MG63 (cell line): ENCODE measurements around the gene RARS1. TPM values are rescaled to one million over a fixed set of nuclear protein-coding genes. Genes with fewer than 3 reads are reported as not detected.
"Not testable (repeated sequence)": the region's sequence is repeated elsewhere in the genome, so short reads cannot be mapped to it uniquely, and the experiment has no call there.

Experiments used
- DNase-seq: peaks from one replicate; pipeline ENCODE4 v3.0.0-alpha.2; 2020
- H3K27me3 ChIP-seq: fragments of 250-450 bp; sonication (Bioruptor Pico); 2 replicates; pipeline ENCODE4 v1.5.1; 2020; ENCODE audit warnings: mild to moderate bottlenecking, moderate library complexity
- H3K36me3 ChIP-seq: fragments of 250-450 bp; sonication (Bioruptor Pico); 2 replicates; pipeline ENCODE4 v1.5.1; 2020; ENCODE audit warnings: mild to moderate bottlenecking, moderate library complexity
- H3K4me3 ChIP-seq: fragments of 250-450 bp; sonication (Bioruptor Pico); 2 replicates; pipeline ENCODE4 v1.5.1; 2020; ENCODE audit warnings: mild to moderate bottlenecking, moderate library complexity
- H3K9me3 ChIP-seq: fragments of 250-450 bp; sonication (Bioruptor Pico); 2 replicates; pipeline ENCODE4 v1.5.1; 2020; ENCODE audit warnings: mild to moderate bottlenecking, moderate library complexity
- total RNA-seq: library from RNA; depleted of rRNA; stranded (reverse); fragments of >200 nt; shearing (Covaris generic); gene quantifications from 2 replicates; pipeline ENCODE4 v1.2.3, GENCODE V29; 2014; ENCODE audit warnings: low replicate concordance; rRNA removed

Gene RARS1
- total RNA-seq, 1 experiment from 2014 or later: 351 TPM

GRCh38 chr5:168530621-168531150, 44.4 kb downstream of the RARS1 start:
- Histone ChIP-seq H3K9me3 (no peaks in the 10 kb centered on the region; the same call in 1 of the 2 replicates), H3K27me3 (no peaks in the 10 kb centered on the region), H3K4me3 (no peak overlapping the region), H3K36me3 (no peaks in the 10 kb centered on the region)
- DNase-seq: no peak

- Histone ChIP-seq H3K4me3 (no peak overlapping the region), H3K9me3 (no peaks in the 10 kb centered on the region; the same call in 1 of the 2 replicates), H3K27me3 (no peaks in the 10 kb centered on the region), H3K36me3 (no peaks in the 10 kb centered on the region)
- DNase-seq: no peak
Observed at GRCh38 chr5:168531191-168531590, 44.9 kb downstream of the RARS1 start.

- no peak overlapping the region for H3K4me3 ChIP-seq
- no peaks in the 10 kb centered on the region for H3K36me3 ChIP-seq
- no peaks in the 10 kb centered on the region for H3K27me3 ChIP-seq
- no peak for DNase-seq
- no peaks in the 10 kb centered on the region; the same call in 1 of the 2 replicates for H3K9me3 ChIP-seq
Observed at GRCh38 chr5:168531987-168532864, 46.0 kb downstream of the RARS1 start.

- H3K4me3 ChIP-seq, H3K27me3 ChIP-seq, DNase-seq, H3K36me3 ChIP-seq, H3K9me3 ChIP-seq: not testable (repeated sequence)
Observed at GRCh38 chr5:168534351-168534750, 48.1 kb downstream of the RARS1 start.

- H3K27me3 ChIP-seq: no peaks in the 10 kb centered on the region
- DNase-seq: no peak
- no peaks in the 10 kb centered on the region for H3K36me3 ChIP-seq
- H3K4me3 ChIP-seq: no peak overlapping the region
- no peaks in the 10 kb centered on the region; the same call in 1 of the 2 replicates for H3K9me3 ChIP-seq
Observed at GRCh38 chr5:168537176-168537575, 50.9 kb downstream of the RARS1 start.

GRCh38 chr5:168549554-168549953, 63.3 kb downstream of the RARS1 start:
- no peaks in the 10 kb centered on the region for H3K27me3 ChIP-seq
- peaks cover 60% of the 10 kb centered on the region for H3K36me3 ChIP-seq
- no peak overlapping the region for H3K4me3 ChIP-seq
- no peak for DNase-seq
- no peaks in the 10 kb centered on the region; the same call in 1 of the 2 replicates for H3K9me3 ChIP-seq

GRCh38 chr5:168550656-168551055, 64.4 kb downstream of the RARS1 start:
- no peak for DNase-seq
- no peaks in the 10 kb centered on the region for H3K27me3 ChIP-seq
- peaks cover 71% of the 10 kb centered on the region for H3K36me3 ChIP-seq
- no peaks in the 10 kb centered on the region for H3K9me3 ChIP-seq
- no peak overlapping the region for H3K4me3 ChIP-seq

GRCh38 chr5:168552146-168552545, 65.9 kb downstream of the RARS1 start:
- peaks cover 74% of the 10 kb centered on the region for H3K36me3 ChIP-seq
- H3K27me3 ChIP-seq: no peaks in the 10 kb centered on the region

GRCh38 chr5:168553377-168554130, 67.3 kb downstream of the RARS1 start:
- Histone ChIP-seq H3K36me3 (peaks cover 77% of the 10 kb centered on the region), H3K9me3 (no peaks in the 10 kb centered on the region), H3K27me3 (no peaks in the 10 kb centered on the region), H3K4me3 (no peak overlapping the region)
- DNase-seq: no peak

More at GRCh38 chr5:168552146-168552545, 65.9 kb downstream of the RARS1 start:
- DNase-seq: peak; percentile 28
- H3K9me3 ChIP-seq: no peaks in the 10 kb centered on the region
- H3K4me3 ChIP-seq: no peak overlapping the region

- Histone ChIP-seq H3K4me3 (no peak overlapping the region), H3K27me3 (no peaks in the 10 kb centered on the region), H3K36me3 (peaks cover 96% of the 10 kb centered on the region), H3K9me3 (no peaks in the 10 kb centered on the region)
- no peak for DNase-seq
Observed at GRCh38 chr5:168557389-168557788, 71.1 kb downstream of the RARS1 start.

GRCh38 chr5:168562279-168562678, 76.0 kb downstream of the RARS1 start:
- no peak for DNase-seq
- H3K36me3 ChIP-seq: peaks cover 87% of the 10 kb centered on the region

GRCh38 chr5:168563959-168564358, 77.7 kb downstream of the RARS1 start:
- Histone ChIP-seq H3K27me3 (no peaks in the 10 kb centered on the region), H3K36me3 (peaks cover 86% of the 10 kb centered on the region), H3K4me3 (no peak overlapping the region), H3K9me3 (no peaks in the 10 kb centered on the region)
- DNase-seq: no peak

More at GRCh38 chr5:168562279-168562678, 76.0 kb downstream of the RARS1 start:
- H3K27me3 ChIP-seq: no peaks in the 10 kb centered on the region
- no peaks in the 10 kb centered on the region for H3K9me3 ChIP-seq
- no peak overlapping the region for H3K4me3 ChIP-seq

GRCh38 chr5:168568738-168569137, 82.5 kb downstream of the RARS1 start:
- H3K27me3 ChIP-seq: no peaks in the 10 kb centered on the region
- H3K4me3 ChIP-seq: no peak overlapping the region
- H3K9me3 ChIP-seq: no peaks in the 10 kb centered on the region
- peaks cover 56% of the 10 kb centered on the region for H3K36me3 ChIP-seq
- DNase-seq: no peak

Other genes with a start within 250 kb of the RARS1 start
- 15.9 and 38.3 TPM in 2 replicates for gene WWC1, start 194.8 kb upstream of the RARS1 start, total RNA-seq
- 0.53 TPM in 1 of 2 replicates, not detected in the other for gene FBLL1, start 42.8 kb downstream of the RARS1 start, total RNA-seq
- gene PANK3, start 92.9 kb downstream of the RARS1 start, total RNA-seq: 26.6 and 38.7 TPM in 2 replicates